Measurements from ENCODE around the gene ATAD2B. TPM values are rescaled to one million over a fixed set of nuclear protein-coding genes. Genes with fewer than 3 reads are reported as not detected.

The ATAD2B gene
- total RNA-seq, 1 donor from 2014 or later: 38.5 TPM

- intact Hi-C loops (cut with DNase I): no loop called here
- Histone ChIP-seq H3K36me3 (peaks cover 0 to 17% of the 10 kb centered on the region in 2 donors), H3K4me1 (no peaks in the 10 kb centered on the region), H3K9me3 (no peaks in the 10 kb centered on the region), H3K27me3 (no peaks in the 10 kb centered on the region), H3K27ac (no peak overlapping the region), H3K4me3 (no peak overlapping the region)
- TF ChIP-seq POLR2A (IDR thresholded peaks at IDR 0.05): no peak
- TF ChIP-seq, protein P1, sequence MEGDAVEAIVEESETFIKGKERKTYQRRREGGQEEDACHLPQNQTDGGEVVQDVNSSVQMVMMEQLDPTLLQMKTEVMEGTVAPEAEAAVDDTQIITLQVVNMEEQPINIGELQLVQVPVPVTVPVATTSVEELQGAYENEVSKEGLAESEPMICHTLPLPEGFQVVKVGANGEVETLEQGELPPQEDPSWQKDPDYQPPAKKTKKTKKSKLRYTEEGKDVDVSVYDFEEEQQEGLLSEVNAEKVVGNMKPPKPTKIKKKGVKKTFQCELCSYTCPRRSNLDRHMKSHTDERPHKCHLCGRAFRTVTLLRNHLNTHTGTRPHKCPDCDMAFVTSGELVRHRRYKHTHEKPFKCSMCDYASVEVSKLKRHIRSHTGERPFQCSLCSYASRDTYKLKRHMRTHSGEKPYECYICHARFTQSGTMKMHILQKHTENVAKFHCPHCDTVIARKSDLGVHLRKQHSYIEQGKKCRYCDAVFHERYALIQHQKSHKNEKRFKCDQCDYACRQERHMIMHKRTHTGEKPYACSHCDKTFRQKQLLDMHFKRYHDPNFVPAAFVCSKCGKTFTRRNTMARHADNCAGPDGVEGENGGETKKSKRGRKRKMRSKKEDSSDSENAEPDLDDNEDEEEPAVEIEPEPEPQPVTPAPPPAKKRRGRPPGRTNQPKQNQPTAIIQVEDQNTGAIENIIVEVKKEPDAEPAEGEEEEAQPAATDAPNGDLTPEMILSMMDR (IDR thresholded peaks at IDR 0.05): no peak
- TF ChIP-seq POLR2AphosphoS5 (IDR thresholded peaks at IDR 0.05; ENCODE audit: insufficient read depth in 1 of 2, low read depth in 1 of 2): no peak
- DNase-seq (ENCODE audit: extremely low spot score in 2 of 2): no peak
Measured at GRCh38 chr2:23838996-23839395, 87.9 kb downstream of the ATAD2B start.

DNA sequence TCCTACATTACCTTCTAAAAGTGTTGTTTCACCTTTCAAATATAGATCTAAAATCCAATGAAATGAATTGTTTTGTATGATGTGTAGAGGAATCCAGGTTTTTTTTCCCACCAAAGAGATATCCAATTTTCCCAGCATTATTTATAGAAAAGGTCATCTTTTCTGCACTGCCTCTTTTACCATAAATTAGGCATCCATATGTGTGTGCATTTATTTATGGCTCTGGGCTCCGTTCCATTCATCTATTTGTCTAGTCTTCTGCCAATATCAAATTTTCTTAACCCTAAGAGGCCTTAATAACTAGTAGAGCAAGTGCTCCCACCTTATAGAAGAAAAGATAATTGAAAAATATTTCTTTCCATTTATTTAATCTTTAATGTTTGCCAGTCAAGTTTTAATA is 88.3 kb downstream of the ATAD2B start:
- H3K27ac ChIP-seq: no peak overlapping the region
- TF ChIP-seq POLR2AphosphoS5 (IDR thresholded peaks at IDR 0.05; ENCODE audit: insufficient read depth in 1 of 2, low read depth in 1 of 2): no peak
- TF ChIP-seq, protein P1 (IDR thresholded peaks at IDR 0.05): no peak
- DNase-seq (ENCODE audit: extremely low spot score in 2 of 2): no peak
- no peak overlapping the region for H3K4me3 ChIP-seq
- peaks cover 0 to 17% of the 10 kb centered on the region in 2 donors for H3K36me3 ChIP-seq
- no peaks in the 10 kb centered on the region for H3K4me1 ChIP-seq
- intact Hi-C loops (cut with DNase I): no loop called here
- H3K9me3 ChIP-seq: no peaks in the 10 kb centered on the region
- H3K27me3 ChIP-seq: no peaks in the 10 kb centered on the region

DNA sequence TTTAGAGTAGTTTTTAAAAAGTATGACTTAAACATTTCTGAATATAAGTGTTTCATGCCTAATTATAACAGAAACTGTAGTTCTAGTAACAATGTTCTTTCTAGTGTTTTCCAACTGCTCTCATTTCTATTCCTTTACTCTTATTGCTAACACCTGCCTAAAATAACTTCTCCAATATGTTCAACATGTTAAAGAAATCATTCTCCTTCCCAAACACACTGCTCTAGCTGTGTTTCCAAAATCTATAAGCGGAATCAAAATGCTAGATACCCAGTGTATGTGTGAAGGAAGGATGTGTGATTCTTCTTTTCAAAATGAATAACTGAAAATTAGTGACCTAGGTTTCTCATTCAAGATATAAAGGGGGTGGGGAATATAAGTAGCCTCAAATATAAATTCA is 89.1 kb downstream of the ATAD2B start:
- TF ChIP-seq POLR2AphosphoS5 (IDR thresholded peaks at IDR 0.05; ENCODE audit: insufficient read depth in 1 of 2, low read depth in 1 of 2) (no peak), POLR2A (IDR thresholded peaks at IDR 0.05) (no peak)
- TF ChIP-seq, protein P1 (IDR thresholded peaks at IDR 0.05): no peak
- Histone ChIP-seq H3K27ac (no peak overlapping the region), H3K4me1 (no peaks in the 10 kb centered on the region), H3K4me3 (no peak overlapping the region), H3K9me3 (no peaks in the 10 kb centered on the region), H3K36me3 (peaks cover 0 to 17% of the 10 kb centered on the region in 2 donors), H3K27me3 (no peaks in the 10 kb centered on the region)
- intact Hi-C loops (cut with DNase I): no loop called here
- no peak for DNase-seq (ENCODE audit: extremely low spot score in 2 of 2)

- TF ChIP-seq, protein P1 (IDR thresholded peaks at IDR 0.05): no peak
- TF ChIP-seq POLR2AphosphoS5 (IDR thresholded peaks at IDR 0.05; ENCODE audit: insufficient read depth in 1 of 2, low read depth in 1 of 2) (no peak), POLR2A (IDR thresholded peaks at IDR 0.05) (no peak)
- intact Hi-C loops (cut with DNase I): no loop called here
- no peak for DNase-seq (ENCODE audit: extremely low spot score in 2 of 2)
- no peaks in the 10 kb centered on the region for H3K27me3 ChIP-seq
- H3K4me1 ChIP-seq: no peaks in the 10 kb centered on the region
- H3K27ac ChIP-seq: no peak overlapping the region
- H3K9me3 ChIP-seq: no peaks in the 10 kb centered on the region
- H3K4me3 ChIP-seq: no peak overlapping the region
- peaks cover 0 to 17% of the 10 kb centered on the region in 2 donors for H3K36me3 ChIP-seq
Measured at GRCh38 chr2:23836971-23837565, 89.9 kb downstream of the ATAD2B start.

DNA sequence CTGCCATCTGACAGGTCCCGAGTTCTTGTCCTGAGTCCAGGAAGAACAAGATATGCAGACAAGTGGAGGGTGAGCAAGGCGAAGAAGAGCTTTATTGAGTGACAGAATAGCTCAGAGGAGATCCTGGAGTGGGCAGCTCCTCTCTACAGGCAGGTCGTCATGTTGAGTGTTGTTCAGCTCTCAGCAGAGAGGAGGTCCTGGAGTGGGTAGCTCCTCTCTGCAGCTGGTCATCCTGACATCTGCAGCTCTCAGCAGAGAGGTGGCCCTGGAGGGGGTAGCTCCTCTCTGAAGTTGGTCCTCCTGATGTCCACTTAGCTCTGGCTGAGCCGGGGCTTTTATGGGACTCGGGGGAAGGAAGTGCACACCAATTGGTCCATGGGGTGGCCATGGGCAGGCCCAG is 90.4 kb downstream of the ATAD2B start:
- H3K4me1 ChIP-seq: no peaks in the 10 kb centered on the region
- TF ChIP-seq, protein P1 (IDR thresholded peaks at IDR 0.05): no peak
- no peak for TF ChIP-seq POLR2AphosphoS5 (IDR thresholded peaks at IDR 0.05; ENCODE audit: insufficient read depth in 1 of 2, low read depth in 1 of 2)
- TF ChIP-seq POLR2A (IDR thresholded peaks at IDR 0.05): no peak
- no peak overlapping the region for H3K27ac ChIP-seq
- no peaks in the 10 kb centered on the region for H3K27me3 ChIP-seq
- DNase-seq (ENCODE audit: extremely low spot score in 2 of 2): no peak
- intact Hi-C loops (cut with DNase I): no loop called here
- peaks cover 0 to 17% of the 10 kb centered on the region in 2 donors for H3K36me3 ChIP-seq
- H3K4me3 ChIP-seq: no peak overlapping the region
- H3K9me3 ChIP-seq: no peaks in the 10 kb centered on the region
